Measurements from ENCODE around the gene DBN1. TPM values are rescaled to one million over a fixed set of nuclear protein-coding genes. Genes with fewer than 3 reads are reported as not detected.

The DBN1 gene
- total RNA-seq (2014; rRNA removed) (127 and 207 TPM in 2 replicates), Bru-seq, nascent RNA (percentile 77 among the genes with signal in this experiment), BruChase-seq, experiment 1, labeled RNA remaining after a 6-hour chase (percentile 93 among the genes with signal in this experiment), BruChase-seq, experiment 2, labeled RNA remaining after a 2-hour chase (percentile 83 among the genes with signal in this experiment)
- long read RNA-seq, transcript DBN1-202 (14 exons, 2,995 nt), result major isoform, 218 of 338 reads
- long read RNA-seq, partial matches to known transcripts, result 63 of 338 reads
- long read RNA-seq, other reads (novel, unspliced or antisense), result 53 of 338 reads

DNA sequence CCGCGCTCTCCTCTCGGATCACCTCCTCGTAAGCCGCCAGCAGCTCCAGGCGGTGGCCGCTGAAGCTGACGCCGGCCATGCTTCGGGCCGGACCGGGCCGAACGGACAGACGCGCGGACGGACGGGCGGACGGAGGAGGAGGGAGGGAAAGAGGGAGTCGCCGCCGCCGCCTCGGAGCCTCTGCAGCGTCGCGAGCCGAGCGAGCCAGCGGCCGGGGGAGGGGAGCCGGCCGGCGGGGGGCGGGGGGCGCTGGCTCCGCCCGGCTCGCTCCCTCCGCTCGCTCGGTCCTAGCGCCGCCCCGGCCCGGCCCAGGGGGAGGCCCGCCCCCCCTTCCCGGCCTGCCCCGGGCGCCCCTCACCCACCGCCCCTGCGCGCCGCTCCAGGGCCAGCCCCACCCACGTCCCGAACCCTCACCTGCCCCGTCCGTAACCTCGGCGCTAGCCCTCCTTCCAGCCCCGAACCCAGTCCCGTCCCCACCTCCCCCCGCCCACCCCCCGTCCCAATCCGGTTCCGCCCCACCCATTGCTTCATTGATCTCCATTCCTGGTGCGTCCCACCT lies at the start of gene DBN1:
DBN1 (minus strand) TSS at position 192 of the 559 bp plus-strand sequence; CDS start at position 79, 113 bp downstream.
- DNase-seq, result peak; percentile 61
- peak within 1 kb of the TSS; percentile 90 for H3K4me3 ChIP-seq (ENCODE audit: low read length)
- POLR2A ChIA-PET (ENCODE audit: unreplicated experiment), result interaction anchor here (1.9 kb wide), 1 partner anchor 24 kb away, joined by 6 read pairs; the partner anchor contains the start of gene PDLIM7
- H3K36me3 ChIP-seq (ENCODE audit: low read depth, low read length), result no peaks in the 10 kb centered on the region
- H2AFZ ChIP-seq (ENCODE audit: low read length), result peak within 1 kb of the TSS; percentile 60
- H3K4me2 ChIP-seq (ENCODE audit: low read length), result peak within 1 kb of the TSS; percentile 98
- H4K20me1 ChIP-seq (ENCODE audit: low read length), result peaks cover 36% of the 10 kb centered on the region; the same call in 1 of the 2 replicates
- CTCF ChIA-PET, result interaction anchor here (0.6 to 1.0 kb wide), 2 partner anchors 43 to 69 kb away, joined by 4 to 6 read pairs; partner anchors contain the start of gene DDX41
- no peaks in the 10 kb centered on the region for H3K9me3 ChIP-seq (ENCODE audit: low read length)
- peak within 1 kb of the TSS; percentile 68 for H3K9ac ChIP-seq (ENCODE audit: low read length)
- BruUV-seq (replicated peaks), result no TSS peak
- peaks cover 21% of the 10 kb centered on the region for H3K4me1 ChIP-seq (ENCODE audit: insufficient read depth, low read length)
- H3F3A ChIP-seq (ENCODE audit: low read length, unreplicated experiment), result no peaks in the 10 kb centered on the region
- H3K9me2 ChIP-seq (replicated peaks; ENCODE audit: low read length), result no peaks in the 10 kb centered on the region
- no peak for TF ChIP-seq EZH2phosphoT487 (IDR thresholded peaks at IDR 0.05; ENCODE audit: borderline replicate concordance, low read length)
- no peak for TF ChIP-seq EZH2 (IDR thresholded peaks at IDR 0.05; ENCODE audit: low read length, unreplicated experiment)
- TF ChIP-seq, protein P1, sequence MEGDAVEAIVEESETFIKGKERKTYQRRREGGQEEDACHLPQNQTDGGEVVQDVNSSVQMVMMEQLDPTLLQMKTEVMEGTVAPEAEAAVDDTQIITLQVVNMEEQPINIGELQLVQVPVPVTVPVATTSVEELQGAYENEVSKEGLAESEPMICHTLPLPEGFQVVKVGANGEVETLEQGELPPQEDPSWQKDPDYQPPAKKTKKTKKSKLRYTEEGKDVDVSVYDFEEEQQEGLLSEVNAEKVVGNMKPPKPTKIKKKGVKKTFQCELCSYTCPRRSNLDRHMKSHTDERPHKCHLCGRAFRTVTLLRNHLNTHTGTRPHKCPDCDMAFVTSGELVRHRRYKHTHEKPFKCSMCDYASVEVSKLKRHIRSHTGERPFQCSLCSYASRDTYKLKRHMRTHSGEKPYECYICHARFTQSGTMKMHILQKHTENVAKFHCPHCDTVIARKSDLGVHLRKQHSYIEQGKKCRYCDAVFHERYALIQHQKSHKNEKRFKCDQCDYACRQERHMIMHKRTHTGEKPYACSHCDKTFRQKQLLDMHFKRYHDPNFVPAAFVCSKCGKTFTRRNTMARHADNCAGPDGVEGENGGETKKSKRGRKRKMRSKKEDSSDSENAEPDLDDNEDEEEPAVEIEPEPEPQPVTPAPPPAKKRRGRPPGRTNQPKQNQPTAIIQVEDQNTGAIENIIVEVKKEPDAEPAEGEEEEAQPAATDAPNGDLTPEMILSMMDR (conservative IDR thresholded peaks at IDR 0.05; ENCODE audit: low read depth, low read length), result no peak
- H3K79me2 ChIP-seq (ENCODE audit: low read length), result peaks cover 34% of the 10 kb centered on the region
- ATAC-seq, result peak; percentile 69
- intact Hi-C loops (cut with micrococcal nuclease), result loop anchor here (2.0 kb wide), 1 partner anchor 17 kb away; no protein-coding TSS in a partner anchor
- no peaks in the 10 kb centered on the region for H3K27me3 ChIP-seq (ENCODE audit: low read length)
- H3K27ac ChIP-seq (ENCODE audit: low read length), result no peak within 1 kb of the TSS

DNA sequence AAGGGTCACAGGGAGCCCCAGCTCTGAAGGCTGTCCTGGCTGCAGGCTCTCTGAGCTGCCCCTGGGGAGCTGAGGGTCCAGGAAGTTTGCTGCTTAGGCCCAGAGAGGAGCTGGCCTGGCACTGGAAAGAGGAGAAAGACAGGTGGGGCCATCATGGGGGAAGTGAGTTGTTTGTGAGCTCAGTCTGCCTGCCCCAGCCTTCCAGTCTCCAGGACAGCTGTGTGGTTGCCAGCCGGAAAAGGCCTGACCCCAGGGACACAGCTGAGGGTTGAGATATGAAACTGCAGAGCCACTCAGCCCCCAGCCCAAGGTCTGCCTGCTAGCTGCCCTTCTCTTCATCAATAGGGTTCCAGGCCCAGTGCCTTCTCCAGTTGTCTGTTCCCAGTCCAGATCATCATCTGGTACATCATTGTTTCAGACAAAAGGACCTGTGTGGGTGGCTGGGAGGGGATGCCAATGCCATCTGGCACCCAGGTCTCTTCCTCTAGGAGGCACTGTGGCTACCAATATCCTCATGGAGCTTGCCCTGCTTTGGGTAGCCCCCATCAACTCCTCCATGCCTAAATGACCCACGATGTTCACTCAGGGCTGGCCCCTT lies 47.6 kb upstream of the DBN1 start:
- ChIA-PET CTCF (no interaction called here), POLR2A (ENCODE audit: unreplicated experiment) (no interaction called here)
- intact Hi-C loops (cut with micrococcal nuclease), result no loop called here
- no peaks in the 10 kb centered on the region for H3F3A ChIP-seq (ENCODE audit: low read length, unreplicated experiment)
- H3K4me3 ChIP-seq (ENCODE audit: low read length), result no peak overlapping the region
- H3K4me2 ChIP-seq (ENCODE audit: low read length), result no peak overlapping the region
- no peak for ATAC-seq
- peaks cover 23% of the 10 kb centered on the region for H3K79me2 ChIP-seq (ENCODE audit: low read length)
- no peaks in the 10 kb centered on the region for H3K9me2 ChIP-seq (replicated peaks; ENCODE audit: low read length)
- TF ChIP-seq, protein P1 (conservative IDR thresholded peaks at IDR 0.05; ENCODE audit: low read depth, low read length), result peak; percentile 41
- TF ChIP-seq EZH2phosphoT487 (IDR thresholded peaks at IDR 0.05; ENCODE audit: borderline replicate concordance, low read length), result no peak
- H3K36me3 ChIP-seq (ENCODE audit: low read depth, low read length), result peaks cover 15% of the 10 kb centered on the region; the same call in 1 of the 2 replicates
- H3K27ac ChIP-seq (ENCODE audit: low read length), result no peak overlapping the region
- DNase-seq, result no peak
- H3K27me3 ChIP-seq (ENCODE audit: low read length), result no peaks in the 10 kb centered on the region
- H4K20me1 ChIP-seq (ENCODE audit: low read length), result no peaks in the 10 kb centered on the region
- no peaks in the 10 kb centered on the region for H3K9me3 ChIP-seq (ENCODE audit: low read length)
- peaks cover 11% of the 10 kb centered on the region for H3K4me1 ChIP-seq (ENCODE audit: insufficient read depth, low read length)
- H3K9ac ChIP-seq (ENCODE audit: low read length), result no peak overlapping the region
- no peak overlapping the region for H2AFZ ChIP-seq (ENCODE audit: low read length)
- BruUV-seq (replicated peaks), result no TSS peak

All from PC-3 (cell line).